ENCODE measurements around the gene ACVR2B.

The ACVR2B gene

DNA sequence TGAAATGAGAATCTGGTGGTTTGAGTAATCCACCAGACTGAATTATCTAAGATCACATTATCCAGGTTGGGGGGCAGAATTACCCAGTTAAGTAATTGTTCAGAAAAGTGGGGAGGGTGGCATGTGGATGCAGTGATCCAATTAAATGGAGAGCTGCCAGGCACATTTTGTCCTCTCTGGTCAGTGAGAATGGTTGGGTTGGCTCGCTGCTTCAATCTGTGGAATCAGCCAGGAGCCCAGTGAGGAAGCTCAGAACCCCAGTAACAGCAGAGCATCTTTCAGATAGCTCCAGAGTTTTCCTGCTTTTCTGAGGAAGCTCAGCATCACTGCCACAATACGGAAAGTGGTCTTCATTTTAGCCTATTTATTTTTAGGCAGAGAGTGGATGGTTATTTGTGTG is 36.1 kb downstream of the ACVR2B start:
- DNase-seq: no peak

DNA sequence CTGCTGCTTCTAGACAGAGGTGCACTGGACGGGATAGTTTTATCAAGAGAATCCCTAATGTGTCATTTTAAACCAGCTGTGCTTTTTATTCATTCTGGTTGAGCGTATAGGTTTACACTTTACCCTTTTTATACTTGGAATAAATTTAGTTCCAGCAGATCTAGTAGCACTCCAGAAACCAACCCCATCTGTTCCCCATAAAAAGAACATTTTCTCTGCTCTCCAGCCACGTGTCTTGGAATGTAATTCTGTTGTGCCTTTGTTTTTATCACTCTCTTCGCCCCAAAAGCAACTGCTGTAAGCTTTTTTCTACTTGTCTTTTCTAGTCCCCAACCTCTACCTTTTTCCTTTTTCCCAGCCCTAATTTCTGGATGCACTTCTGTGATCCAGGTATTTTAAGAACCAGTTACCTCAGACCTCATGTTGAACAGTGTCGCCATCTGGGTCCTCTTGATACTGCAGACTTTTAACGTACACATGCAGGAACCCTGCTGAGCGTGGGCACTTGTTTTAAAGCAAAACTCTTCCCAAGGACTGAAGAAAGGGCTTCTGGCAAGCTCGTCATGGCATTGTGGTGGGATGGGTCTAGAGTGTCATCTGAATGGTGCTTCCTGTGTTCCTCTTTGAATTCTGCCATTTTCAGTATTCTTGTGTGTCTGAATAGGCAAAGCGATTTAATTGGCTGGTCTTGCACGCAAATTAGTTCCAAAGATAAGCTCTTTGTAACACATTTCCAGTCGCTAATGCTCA is 36.8 kb downstream of the ACVR2B start:
- no peak for DNase-seq

DNA sequence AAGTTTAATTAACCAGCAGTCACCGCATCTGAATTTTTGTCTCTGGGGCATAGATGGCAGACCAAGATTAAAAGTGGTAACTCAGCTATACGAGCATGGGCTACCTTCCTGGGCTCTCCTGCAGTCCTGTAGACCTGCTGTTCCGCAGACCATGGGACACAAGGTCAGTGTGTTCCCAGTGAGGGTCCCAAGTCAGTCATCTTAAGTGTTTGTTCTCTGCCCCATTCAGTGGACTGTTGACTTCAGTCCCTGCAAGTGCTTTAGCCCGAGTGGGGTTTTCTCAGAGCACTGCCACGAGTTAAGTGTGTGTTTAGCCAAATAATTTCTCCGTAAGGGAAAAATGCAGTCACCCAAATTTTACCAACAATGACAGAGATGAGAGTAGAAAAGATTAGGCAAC is 37.5 kb downstream of the ACVR2B start:
- no peak for DNase-seq

DNA sequence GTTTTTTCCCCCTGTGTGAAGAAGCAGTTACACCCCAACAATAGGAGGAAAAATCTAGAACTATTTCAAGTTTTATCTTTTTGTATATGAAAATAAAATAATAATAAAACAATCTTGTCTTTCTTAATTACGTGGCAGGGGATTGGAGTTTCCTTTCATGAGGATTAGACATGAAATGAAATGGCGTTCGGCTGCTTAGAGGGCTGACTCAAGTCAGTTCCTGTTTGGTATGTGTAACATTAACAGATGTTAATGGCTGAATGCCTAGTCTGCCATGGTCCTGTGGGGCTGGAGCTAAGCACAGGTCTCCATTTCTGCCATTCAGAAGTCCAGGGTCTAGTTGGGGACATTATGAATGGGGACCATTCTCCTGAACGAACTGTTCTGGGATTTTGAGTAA is 39.3 kb downstream of the ACVR2B start:
- no peak for DNase-seq

DNA sequence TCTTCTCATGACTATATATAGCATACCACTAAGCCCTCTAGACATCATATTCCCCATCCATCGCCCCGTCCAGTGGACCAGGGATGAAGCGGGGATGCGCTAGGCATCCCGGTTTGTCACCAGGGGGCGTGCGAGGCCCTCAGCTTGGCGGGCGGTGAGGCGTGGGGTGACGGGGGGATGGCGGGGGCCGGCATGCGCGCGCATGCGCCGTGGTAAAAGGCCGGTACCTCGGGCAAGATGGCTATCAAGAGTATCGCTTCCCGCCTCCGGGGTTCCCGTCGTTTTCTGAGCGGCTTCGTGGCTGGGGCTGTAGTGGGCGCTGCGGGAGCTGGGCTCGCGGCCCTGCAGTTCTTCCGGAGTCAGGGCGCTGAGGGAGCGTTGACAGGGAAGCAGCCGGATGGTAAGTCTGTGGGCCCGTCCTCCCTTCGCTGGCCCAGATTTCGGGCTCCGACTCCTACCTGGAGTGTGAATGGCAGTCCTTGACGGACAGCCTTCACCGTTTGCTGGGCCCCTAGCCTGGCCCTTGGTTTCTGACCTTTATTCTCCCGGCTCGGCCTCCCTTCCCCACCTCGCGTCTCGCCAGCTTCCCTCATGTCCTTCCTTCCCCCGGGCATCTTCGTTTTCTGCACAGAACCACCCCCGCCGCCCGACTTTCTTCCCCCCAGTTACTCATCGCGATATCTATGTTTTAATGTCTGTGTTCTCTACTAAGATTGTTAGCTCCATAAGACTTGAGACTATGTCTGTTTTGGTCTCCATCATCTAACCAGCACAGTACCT is 42.6 kb downstream of the ACVR2B start, which contains the start of gene EXOG:
EXOG (plus strand) TSS at position 210 of the 780 bp plus-strand sequence; CDS start at position 238, 28 bp downstream.
- peak; percentile 93 for DNase-seq

DNA sequence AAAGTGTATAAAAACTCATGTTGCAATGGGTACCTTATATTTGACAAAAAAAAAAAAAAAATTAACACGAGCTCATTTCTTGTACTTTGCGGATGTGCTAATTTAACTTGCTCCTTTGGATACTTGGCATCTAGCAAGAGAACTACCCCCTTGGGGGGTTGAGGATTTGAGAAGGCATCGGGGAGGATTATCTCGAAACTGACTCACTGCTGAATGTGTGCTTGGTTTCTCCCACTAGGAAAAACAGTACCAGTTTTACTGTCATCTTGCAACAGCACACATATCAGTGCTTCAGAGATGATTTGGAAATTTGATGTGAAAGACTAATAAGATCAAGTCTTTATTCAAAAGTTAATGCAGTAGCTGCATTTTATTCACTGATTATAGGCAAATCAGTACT is 43.3 kb downstream of the ACVR2B start:
- no peak for DNase-seq

DNA sequence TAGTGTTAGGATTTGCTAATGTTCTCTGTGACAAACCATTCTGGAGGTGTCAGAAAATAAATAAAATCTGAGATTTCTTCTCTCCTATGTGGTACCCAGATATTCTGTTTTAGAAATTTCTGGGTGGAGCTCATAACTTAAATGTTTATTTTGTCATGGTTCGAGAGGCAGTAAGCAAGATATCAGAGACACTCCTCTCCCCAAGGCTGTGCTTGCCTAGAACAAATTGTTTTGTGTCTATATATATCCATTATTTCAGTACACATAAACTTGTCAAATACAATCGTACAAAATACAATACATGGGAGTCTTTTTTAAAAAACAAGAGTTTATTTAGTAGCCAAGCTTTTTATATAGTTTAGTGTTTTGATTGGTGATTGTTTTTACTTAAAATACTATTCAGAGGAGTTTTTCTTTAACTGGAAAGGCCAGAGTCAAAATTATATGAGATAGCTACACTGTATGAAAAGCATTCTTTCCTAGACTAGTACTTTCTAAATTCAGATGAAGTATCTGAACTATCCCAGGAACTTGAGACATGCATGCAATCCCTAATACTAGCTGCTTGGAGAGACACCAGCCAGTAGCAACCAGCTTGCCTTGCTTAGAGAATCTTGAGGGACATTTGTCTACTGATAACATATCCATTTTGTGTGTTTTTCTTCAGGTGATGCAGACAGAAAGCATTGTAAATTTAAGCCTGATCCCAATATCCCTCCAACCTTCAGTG is 47.2 kb downstream of the ACVR2B start:
- no peak for DNase-seq

DNA sequence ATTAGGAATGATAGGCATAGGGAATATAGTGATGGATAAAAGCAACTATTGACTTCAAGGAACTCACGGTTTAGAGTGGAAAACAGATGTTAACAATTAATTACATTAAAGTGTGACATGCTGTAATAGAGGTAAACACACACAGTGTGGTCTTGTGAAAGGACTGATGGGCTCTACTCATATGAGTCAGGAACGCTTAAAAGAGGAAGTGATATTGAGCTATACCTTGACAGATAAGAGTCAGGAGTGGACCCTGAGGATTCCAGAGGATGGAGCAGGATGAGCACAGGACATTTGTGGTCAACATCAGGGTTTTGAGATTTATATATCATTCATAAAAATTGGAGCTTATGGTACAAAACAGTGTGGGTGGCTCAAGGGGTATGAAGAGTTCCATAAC is 53.4 kb downstream of the ACVR2B start:
- DNase-seq: no peak

DNA sequence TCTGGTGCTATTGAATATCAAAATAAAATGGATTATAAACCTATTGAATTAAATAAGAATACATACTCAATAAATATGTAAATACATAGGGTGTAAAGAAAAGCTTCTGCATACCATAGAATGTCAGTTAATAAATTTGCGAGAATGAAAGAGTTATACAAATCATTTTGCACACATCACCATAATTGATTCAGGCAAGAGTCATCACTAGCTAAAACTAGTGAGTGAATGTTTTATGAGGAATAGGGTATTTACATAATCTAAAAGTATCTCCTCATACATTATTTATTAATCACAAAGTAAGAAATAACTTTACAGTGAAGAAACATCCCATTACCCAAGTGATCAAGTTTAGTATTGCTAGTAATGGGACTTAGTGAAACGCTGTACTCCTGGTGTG is 56.0 kb downstream of the ACVR2B start:
- no peak for DNase-seq

DNA sequence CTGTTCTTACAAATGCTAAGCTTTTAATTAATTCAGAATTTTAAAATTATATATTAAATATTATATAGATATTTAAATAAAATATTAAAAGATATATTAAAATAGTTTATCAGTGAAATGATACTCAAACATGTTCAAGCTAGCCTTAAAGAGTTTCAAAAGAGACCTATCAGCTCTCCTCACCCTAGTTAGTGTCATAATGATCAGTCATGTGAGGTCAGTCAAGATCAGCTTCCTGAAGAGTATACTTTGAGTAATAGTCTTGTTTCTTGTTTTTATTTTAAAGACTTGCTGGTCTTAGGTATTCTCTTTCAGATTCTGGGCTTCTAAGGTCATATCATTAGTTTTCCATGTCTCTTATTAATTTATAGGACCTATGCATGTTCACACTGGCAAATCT is 56.9 kb downstream of the ACVR2B start:
- DNase-seq: no peak

DNA sequence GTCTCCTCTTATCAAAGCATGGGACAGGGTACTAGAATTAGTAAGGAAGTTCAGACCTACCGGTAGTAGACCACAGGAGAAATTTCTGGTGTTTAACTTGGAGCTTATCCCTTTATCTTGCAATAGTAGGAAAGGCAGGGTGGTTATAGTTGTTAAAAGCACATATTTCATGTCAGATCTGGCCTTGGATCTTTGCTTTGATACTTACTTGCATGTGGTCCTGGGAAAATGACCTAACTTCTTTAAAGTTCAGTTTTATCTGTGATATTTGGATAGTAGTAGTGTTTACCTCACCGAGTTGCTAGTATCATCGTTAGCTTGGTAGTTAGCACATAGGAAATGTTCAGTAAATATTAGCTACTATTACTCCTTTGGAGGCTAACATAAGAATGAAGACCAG is 57.9 kb downstream of the ACVR2B start:
- no peak for DNase-seq

DNA sequence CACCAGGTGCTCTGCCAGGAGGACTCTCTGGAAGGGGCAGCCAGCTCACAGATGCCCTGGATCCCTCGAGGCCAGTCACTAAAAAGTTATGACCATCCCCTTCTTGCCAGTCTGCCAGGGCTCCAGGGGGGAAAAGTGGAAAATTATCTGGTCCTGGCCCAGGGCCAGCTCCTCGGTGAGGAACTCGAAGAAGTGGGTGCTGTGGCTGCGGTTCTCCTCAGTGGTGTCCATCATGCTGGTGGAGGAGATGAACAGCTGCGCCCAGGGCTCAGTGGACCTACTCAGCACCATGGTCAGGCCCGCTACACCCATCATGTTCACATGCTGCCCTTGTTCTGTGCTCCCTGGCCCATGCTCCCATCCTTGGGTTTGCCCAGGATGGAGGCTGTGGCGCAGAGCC is 61.7 kb downstream of the ACVR2B start:
- no peak for DNase-seq

DNA sequence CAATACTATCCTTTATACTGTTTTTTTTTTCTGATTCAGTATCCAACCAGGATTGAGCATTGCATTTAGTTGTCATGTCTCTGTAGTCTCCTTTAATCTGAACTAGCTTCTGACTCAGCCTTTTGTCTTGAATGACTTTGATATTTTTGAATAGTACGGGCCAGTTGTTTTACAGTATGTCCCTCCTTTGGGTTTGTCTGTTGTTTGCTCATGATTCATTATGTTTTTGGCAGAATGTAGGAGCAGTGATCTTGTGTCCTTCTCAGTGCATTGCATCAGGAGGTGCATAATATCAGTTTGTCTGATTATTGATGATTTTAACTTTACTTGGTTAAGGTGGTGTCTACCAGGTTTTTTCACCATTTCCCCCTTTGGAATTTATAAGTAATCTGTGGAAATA is 63.0 kb downstream of the ACVR2B start:
- DNase-seq: no peak

DNA sequence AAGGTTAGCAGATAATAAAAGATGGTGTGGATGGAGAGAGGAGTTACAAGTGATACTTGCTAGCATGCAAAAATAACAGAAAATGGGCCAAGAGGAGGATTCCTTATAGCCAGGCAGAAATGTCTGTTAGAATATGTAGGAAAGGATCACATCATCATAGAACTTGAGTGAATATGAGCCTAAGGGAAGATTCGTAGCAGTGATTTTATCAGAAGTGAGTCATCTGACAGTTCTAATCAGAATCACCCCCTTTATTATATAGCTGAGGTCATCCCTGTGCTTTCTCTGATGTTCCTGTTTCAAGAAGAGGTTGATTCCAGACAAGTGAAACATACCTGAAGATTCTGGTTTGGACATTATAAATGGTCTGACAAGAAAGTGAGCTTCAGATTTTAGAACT is 65.3 kb downstream of the ACVR2B start:
- no peak for DNase-seq

DNA sequence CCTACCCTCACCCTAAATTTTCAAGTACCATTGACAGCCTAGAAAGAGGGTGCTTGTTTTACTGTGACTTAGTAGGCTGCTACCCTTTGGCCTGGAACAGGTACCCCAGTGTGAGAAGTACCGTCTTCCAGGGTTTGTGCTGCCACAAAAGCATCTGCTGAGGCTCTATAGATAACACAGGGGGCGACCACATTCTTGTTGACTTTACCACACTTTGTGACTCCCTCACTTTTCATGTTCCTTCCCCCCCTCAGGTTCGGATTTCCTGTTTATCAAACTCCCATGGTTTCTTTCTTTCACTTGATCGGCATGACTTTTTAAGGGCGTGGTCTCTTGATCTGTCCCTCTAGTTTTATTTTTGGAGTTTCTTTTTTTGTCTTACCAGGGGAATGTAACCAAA is 66.0 kb downstream of the ACVR2B start:
- no peak for DNase-seq

DNA sequence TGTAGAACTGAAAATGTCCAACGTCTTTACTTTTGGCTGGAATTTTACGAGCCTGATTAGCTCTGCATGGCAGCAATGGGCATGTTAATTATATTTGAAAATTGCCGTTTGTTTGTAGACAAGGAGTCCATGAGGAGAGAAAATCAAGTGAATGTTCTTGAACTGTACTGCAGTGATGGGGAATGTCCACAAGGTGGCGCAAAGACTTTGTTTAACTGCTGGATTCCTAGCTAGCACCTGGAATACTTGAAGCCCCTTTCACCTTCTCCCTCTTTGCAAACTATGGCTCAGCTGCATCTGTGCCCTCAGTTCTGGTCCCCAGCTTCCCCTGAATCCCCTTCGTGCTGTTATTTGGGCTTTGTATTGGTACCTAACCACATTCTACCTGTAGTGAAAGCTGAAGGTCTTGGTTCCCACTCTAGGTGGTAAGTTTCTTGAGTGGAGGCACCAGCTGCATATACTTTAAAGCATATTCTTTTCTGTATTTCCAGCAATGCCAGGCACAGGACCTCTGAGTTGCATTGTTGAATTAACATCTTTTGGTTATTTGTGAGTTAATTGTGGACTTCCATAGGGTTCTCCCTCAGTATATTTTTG is 67.8 kb downstream of the ACVR2B start:
- peak; percentile 53 for DNase-seq

DNA sequence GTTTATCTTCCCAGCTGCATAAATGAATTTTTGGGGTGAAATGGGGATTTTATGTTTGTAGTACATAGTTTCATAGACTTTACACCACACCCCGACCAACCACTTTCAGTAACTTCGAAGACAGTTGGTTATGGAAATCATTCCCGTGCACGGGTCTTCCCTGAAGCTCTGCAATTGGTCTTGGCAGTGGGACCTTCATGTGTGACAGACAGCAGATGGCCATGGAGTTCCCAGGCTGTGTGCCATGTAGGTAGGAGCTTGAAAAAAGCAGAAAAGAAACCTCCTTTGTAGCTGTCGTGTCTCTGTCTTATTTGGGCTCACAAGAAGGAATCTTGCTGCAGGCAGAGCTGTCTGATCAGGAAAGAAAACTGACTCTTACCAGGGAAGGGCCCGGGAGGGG is 68.3 kb downstream of the ACVR2B start:
- DNase-seq: no peak

DNA sequence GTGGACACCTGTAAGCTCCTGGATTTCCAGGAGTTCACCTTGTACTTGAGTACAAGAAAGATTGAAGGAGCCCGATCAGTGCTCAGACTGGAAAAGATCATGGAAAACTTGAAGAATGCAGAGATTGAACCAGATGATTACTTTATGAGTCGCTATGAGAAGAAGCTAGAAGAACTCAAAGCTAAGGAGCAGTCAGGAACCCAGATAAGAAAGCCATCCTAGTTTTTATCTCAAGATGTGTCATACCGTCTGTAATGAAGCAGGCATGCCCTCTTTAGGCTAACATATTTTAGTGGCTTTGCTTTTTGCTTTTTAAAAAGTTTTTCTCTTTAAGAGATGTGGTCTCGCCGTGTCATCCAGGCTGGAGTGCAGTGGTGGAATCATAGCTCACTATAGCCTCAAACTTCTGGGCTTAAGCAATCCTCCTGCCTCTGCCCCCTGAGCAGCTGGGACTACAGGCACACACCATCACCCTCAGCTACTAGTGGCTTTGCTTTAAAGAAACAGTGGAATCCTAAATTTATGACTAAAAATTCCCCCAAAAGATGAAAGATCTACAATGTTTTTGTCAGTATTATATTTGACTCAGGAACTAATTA is 70.5 kb downstream of the ACVR2B start:
- DNase-seq: no peak

DNA sequence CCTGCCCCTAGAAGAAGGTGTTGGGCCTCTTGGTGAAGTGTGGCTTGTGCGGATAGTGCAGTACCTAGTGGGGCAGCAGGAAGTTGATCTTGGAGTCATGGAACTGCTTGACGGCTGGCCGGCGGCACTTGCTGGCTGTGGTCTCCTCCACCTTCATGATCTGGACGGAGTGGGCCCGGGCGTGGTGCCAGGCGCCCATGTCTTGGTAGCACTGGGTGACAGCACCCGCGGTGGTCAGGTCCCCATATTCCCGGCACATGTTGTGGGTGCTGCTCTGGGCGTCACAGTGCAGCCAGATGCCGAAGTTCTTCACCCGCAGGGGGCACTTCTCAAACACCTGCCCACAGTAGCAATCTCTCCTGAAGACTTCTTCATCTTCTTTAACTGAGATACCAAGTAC is 73.1 kb downstream of the ACVR2B start:
- no peak for DNase-seq

DNA sequence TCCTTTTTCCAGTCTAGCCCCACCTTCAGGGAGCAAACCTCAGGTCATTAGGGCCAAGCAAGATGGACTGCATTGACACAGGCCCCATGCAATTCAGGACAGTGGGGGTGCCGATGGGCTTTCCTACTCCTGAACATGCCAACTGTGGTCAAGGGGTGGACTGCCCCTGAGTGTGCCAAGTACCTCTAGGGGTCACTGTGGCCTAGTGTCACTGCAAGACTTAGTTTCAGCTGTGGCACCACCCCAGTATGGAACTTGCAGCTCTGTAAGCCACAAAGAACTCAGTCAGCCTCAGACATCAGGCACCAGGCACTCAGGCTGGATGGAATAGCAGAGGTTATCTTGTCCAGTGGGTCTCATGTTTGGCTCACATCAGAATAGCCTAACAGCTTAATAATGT is 74.8 kb downstream of the ACVR2B start:
- no peak for DNase-seq

DNA sequence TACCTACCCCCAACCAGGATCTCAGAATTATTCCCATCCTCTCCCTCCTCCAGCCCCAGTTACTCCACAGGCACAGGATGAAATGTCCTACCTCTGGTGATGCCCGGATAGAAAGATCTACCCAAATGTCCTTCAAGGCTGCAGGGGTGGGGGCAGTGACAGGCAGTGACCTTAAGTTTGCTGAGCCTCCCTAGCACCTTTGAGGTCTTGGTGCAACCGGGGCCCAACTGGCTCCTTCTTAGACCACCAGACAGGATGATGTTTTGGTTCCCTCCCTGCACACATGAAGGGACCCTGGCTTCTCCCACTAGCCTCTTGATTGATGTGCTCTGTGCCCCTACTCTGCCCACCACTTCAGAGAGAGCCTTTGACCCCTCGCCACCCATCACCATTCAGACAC is 78.8 kb downstream of the ACVR2B start:
- DNase-seq: no peak

DNA sequence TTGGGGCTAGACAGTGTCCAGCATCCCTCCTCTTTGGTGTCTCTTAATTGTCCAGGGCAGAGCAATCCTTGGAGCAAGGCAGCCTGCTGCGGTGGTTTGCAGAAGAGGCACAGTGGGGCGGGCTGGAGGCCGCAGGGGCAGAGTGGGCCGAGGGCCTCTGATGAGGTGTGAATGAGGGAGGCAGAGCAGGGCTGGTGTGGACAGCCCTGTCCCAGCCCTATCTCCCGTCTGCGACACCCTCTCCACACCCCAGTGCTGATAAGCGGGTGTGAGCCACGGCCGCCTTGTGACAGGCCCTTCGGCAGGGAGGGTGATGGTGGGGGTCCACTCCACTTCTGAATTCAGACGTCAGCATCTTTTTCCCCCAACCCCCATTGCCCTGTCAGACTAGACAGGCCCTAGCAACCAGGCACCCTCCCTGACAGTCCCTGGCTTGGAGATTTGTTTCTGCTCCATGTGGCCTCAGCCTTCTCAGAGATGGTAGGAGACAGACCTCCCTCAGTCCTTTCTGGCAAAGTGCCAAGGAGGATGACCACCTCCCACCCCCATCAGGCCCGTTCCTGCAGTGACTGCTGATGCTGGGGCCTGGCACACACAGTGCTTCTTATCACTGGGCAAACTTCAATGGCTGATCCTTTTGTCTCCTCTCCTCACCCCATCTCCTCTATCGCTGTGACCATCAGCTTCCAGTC is 79.7 kb downstream of the ACVR2B start:
- no peak for DNase-seq

All from activated T-cell treated with anti-CD3 and anti-CD28 coated beads for 4 hours (primary cell).